Hepatocyte (in vitro differentiated cells): Measurements from ENCODE around the gene SYTL3. TPM values are rescaled to one million over a fixed set of nuclear protein-coding genes. Genes with fewer than 3 reads are reported as not detected.

Experiments used
- DNase-seq: peaks from one replicate; pipeline ENCODE4 v3.0.0-alpha.2; 2016; ENCODE audit warnings: low spot score
- H2AFZ ChIP-seq: fragments of 200-600 bp; sonication (generic); 2 replicates; pipeline ENCODE4 v1.6.0; 2016; ENCODE audit warnings: antibody characterized with exemption, mild to moderate bottlenecking
- H3K27ac ChIP-seq: fragments of 200-600 bp; sonication (generic); 2 replicates; pipeline ENCODE4 v1.5.1; 2016; ENCODE audit warnings: mild to moderate bottlenecking
- H3K27me3 ChIP-seq: fragments of 200-600 bp; sonication (generic); 2 replicates; pipeline ENCODE4 v1.6.1; 2016
- H3K36me3 ChIP-seq: fragments of 200-600 bp; sonication (generic); replicated peaks from 2 replicates; pipeline ENCODE4 v1.5.1; 2016; ENCODE audit warnings: low read depth; ENCODE audit not compliant: insufficient read depth
- H3K4me1 ChIP-seq: fragments of 200-600 bp; sonication (generic); 2 replicates; pipeline ENCODE4 v1.5.1; 2016; ENCODE audit warnings: mild to moderate bottlenecking, moderate library complexity; ENCODE audit not compliant: insufficient read depth
- H3K4me2 ChIP-seq: fragments of 200-600 bp; sonication (generic); 2 replicates; pipeline ENCODE4 v1.6.0; 2016
- H3K4me3 ChIP-seq: fragments of 200-600 bp; sonication (generic); 2 replicates; pipeline ENCODE4 v1.5.1; 2016; ENCODE audit warnings: mild to moderate bottlenecking
- H3K79me2 ChIP-seq: fragments of 200-600 bp; sonication (generic); 2 replicates; pipeline ENCODE4 v1.6.0; 2017; ENCODE audit warnings: mild to moderate bottlenecking
- H3K9me2 ChIP-seq: fragments of 200-600 bp; sonication (generic); replicated peaks from 2 replicates; pipeline ENCODE4 v1.6.0; 2017; ENCODE audit warnings: mild to moderate bottlenecking; ENCODE audit not compliant: insufficient read depth
- H3K9me3 ChIP-seq: fragments of 200-600 bp; sonication (generic); 2 replicates; pipeline ENCODE4 v1.5.1; 2016; ENCODE audit warnings: low read depth, mild to moderate bottlenecking
- H4K20me1 ChIP-seq: fragments of 200-600 bp; sonication (generic); 2 replicates; pipeline ENCODE4 v1.6.0; 2016; ENCODE audit warnings: mild to moderate bottlenecking; ENCODE audit not compliant: insufficient read depth, poor library complexity, severe bottlenecking
- CTCF ChIP-seq: fragments of 200-600 bp; sonication (generic); IDR thresholded peaks from 2 replicates; pipeline ENCODE4 v1.5.1; 2016; ENCODE audit warnings: antibody characterized with exemption, mild to moderate bottlenecking; ENCODE audit not compliant: poor library complexity
- EZH2 ChIP-seq: fragments of 200-600 bp; sonication (generic); IDR thresholded peaks from 2 replicates; pipeline ENCODE4 v1.6.1; 2016; ENCODE audit warnings: antibody characterized with exemption, mild to moderate bottlenecking, borderline replicate concordance
- EZH2phosphoT487 ChIP-seq: fragments of 200-600 bp; sonication (generic); IDR thresholded peaks from one replicate; pipeline ENCODE4 v1.6.1; 2018; ENCODE audit warnings: antibody characterized with exemption, mild to moderate bottlenecking, low read depth, moderate library complexity; ENCODE audit not compliant: unreplicated experiment, severe bottlenecking
- WGBS: methylation state at CpG from one replicate; pipeline ENCODE4 v1.1.6; 2016; ENCODE audit warnings: low lambda C conversion rate; ENCODE audit errors: missing lambda C conversion rate; 5-methylcytosine and 5-hydroxymethylcytosine counted together
- polyA plus RNA-seq: library from polyadenylated mRNA; unstranded; fragments of >200 nt; fragmentation: Nextera tagmentation; extraction: Ambion mirVana; gene quantifications from 2 replicates; pipeline ENCODE4 v1.2.1, GENCODE V29; 2016
- total RNA-seq: library from RNA; depleted of rRNA; stranded (reverse); fragments of >200 nt; gene quantifications from 2 replicates; pipeline ENCODE4 v1.2.3, GENCODE V29; 2014

The SYTL3 gene
- total and polyA plus RNA-seq, 2 experiments from 2014 or later = 1.4 to 1.5 TPM

- 94% methylated on average over 11 of the region's 11 CpGs for WGBS
- H3K9me2 ChIP-seq = no peaks in the 10 kb centered on the region
- no peak for DNase-seq
- no peaks in the 10 kb centered on the region for H3K36me3 ChIP-seq
- no peaks in the 10 kb centered on the region for H3K9me3 ChIP-seq
- peaks cover 16% of the 10 kb centered on the region for H4K20me1 ChIP-seq
- H3K4me1 ChIP-seq = peaks cover 17% of the 10 kb centered on the region
- H3K79me2 ChIP-seq = peaks cover 61% of the 10 kb centered on the region
- H3K27me3 ChIP-seq = no peaks in the 10 kb centered on the region
- TF ChIP-seq EZH2phosphoT487 (no peak), EZH2 (no peak), CTCF (no peak)
- H2AFZ ChIP-seq = no peak overlapping the region
- no peak overlapping the region for H3K4me3 ChIP-seq
- H3K27ac ChIP-seq = peak overlapping the region; percentile 95
- H3K4me2 ChIP-seq = no peak overlapping the region
Measured at GRCh38 chr6:158772172-158772571, 122.3 kb downstream of the SYTL3 start.

- H4K20me1 ChIP-seq = peaks cover 24% of the 10 kb centered on the region
- H3K4me1 ChIP-seq = peaks cover 17% of the 10 kb centered on the region
- H3K27ac ChIP-seq = peak overlapping the region; percentile 95
- no peak overlapping the region for H3K4me2 ChIP-seq
- H3K4me3 ChIP-seq = no peak overlapping the region
- no peak overlapping the region for H2AFZ ChIP-seq
- no peaks in the 10 kb centered on the region for H3K9me3 ChIP-seq
- 59% methylated on average over 6 of the region's 6 CpGs for WGBS
- no peaks in the 10 kb centered on the region for H3K27me3 ChIP-seq
- peaks cover 69% of the 10 kb centered on the region for H3K79me2 ChIP-seq
- H3K36me3 ChIP-seq = no peaks in the 10 kb centered on the region
- peak; percentile 73 for DNase-seq
- H3K9me2 ChIP-seq = no peaks in the 10 kb centered on the region
- TF ChIP-seq CTCF (no peak), EZH2phosphoT487 (no peak), EZH2 (no peak)
Measured at GRCh38 chr6:158772851-158773371, 123.1 kb downstream of the SYTL3 start.

- peaks cover 30% of the 10 kb centered on the region for H4K20me1 ChIP-seq
- no peak overlapping the region for H3K4me2 ChIP-seq
- no peaks in the 10 kb centered on the region for H3K9me3 ChIP-seq
- H3K4me1 ChIP-seq = peaks cover 17% of the 10 kb centered on the region
- peaks cover 6% of the 10 kb centered on the region for H3K36me3 ChIP-seq
- H3K79me2 ChIP-seq = peaks cover 78% of the 10 kb centered on the region
- TF ChIP-seq CTCF = no peak
- H3K27me3 ChIP-seq = no peaks in the 10 kb centered on the region
- H2AFZ ChIP-seq = no peak overlapping the region
- WGBS = 76% methylated on average over 21 of the region's 21 CpGs
- H3K4me3 ChIP-seq = no peak overlapping the region
- H3K27ac ChIP-seq = peak overlapping the region; percentile 95
- no peaks in the 10 kb centered on the region for H3K9me2 ChIP-seq
- DNase-seq = no peak
Measured at GRCh38 chr6:158773581-158774449, 124.0 kb downstream of the SYTL3 start.
